GM10266 (cell line): ENCODE results near the gene SDS.

Source experiments
- DNase-seq: peaks from one replicate; pipeline ENCODE4 v3.0.0; 2012; ENCODE audit errors: extremely low spot score
- TF ChIP-seq, protein P1 (sequence below): IDR thresholded peaks from 2 replicates; pipeline ENCODE4 v1.5.1; 2012; ENCODE audit warnings: mild to moderate bottlenecking, low read depth; ENCODE audit not compliant: control insufficient read depth, insufficient read depth; ENCODE audit errors: missing control alignments

Gene SDS

GRCh38 chr12:113346353-113346752, 57.3 kb downstream of the SDS start:
- TF ChIP-seq, protein P1, sequence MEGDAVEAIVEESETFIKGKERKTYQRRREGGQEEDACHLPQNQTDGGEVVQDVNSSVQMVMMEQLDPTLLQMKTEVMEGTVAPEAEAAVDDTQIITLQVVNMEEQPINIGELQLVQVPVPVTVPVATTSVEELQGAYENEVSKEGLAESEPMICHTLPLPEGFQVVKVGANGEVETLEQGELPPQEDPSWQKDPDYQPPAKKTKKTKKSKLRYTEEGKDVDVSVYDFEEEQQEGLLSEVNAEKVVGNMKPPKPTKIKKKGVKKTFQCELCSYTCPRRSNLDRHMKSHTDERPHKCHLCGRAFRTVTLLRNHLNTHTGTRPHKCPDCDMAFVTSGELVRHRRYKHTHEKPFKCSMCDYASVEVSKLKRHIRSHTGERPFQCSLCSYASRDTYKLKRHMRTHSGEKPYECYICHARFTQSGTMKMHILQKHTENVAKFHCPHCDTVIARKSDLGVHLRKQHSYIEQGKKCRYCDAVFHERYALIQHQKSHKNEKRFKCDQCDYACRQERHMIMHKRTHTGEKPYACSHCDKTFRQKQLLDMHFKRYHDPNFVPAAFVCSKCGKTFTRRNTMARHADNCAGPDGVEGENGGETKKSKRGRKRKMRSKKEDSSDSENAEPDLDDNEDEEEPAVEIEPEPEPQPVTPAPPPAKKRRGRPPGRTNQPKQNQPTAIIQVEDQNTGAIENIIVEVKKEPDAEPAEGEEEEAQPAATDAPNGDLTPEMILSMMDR, result no peak
- no peak for DNase-seq

- TF ChIP-seq, protein P1, result no peak
- no peak for DNase-seq
Measured at GRCh38 chr12:113345318-113345717, 58.4 kb downstream of the SDS start.
